AG10803 (cell line): ENCODE data around the gene RGS2.

Experiments
- DNase-seq: peaks from one replicate; pipeline ENCODE4 v3.0.0; 2010; ENCODE audit warnings: low read depth
- H3K4me3 ChIP-seq: 2 replicates; pipeline ENCODE4 v1.5.1; 2011; ENCODE audit warnings: mild to moderate bottlenecking, low read length, control low read depth
- TF ChIP-seq, protein P1 (sequence below): conservative IDR thresholded peaks from 2 replicates; pipeline ENCODE4 v1.5.1; 2011; ENCODE audit warnings: mild to moderate bottlenecking, low read length, control low read depth, inconsistent platforms

Gene RGS2

DNA sequence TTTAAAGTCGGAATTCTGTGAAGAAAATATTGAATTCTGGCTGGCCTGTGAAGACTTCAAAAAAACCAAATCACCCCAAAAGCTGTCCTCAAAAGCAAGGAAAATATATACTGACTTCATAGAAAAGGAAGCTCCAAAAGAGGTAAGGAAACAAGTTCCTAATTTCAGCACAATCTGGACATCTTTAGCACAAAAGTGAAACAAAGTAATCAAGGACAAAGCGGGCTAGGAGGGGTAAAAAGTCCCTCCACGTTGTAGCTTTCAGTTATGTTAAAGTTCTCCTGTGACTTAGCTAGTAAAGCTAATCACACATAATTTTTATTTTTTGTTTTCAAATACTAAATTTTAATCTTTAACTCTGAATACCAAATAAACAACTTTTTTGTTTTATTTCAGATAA lies 2.2 kb downstream of the RGS2 start:
- TF ChIP-seq, protein P1, sequence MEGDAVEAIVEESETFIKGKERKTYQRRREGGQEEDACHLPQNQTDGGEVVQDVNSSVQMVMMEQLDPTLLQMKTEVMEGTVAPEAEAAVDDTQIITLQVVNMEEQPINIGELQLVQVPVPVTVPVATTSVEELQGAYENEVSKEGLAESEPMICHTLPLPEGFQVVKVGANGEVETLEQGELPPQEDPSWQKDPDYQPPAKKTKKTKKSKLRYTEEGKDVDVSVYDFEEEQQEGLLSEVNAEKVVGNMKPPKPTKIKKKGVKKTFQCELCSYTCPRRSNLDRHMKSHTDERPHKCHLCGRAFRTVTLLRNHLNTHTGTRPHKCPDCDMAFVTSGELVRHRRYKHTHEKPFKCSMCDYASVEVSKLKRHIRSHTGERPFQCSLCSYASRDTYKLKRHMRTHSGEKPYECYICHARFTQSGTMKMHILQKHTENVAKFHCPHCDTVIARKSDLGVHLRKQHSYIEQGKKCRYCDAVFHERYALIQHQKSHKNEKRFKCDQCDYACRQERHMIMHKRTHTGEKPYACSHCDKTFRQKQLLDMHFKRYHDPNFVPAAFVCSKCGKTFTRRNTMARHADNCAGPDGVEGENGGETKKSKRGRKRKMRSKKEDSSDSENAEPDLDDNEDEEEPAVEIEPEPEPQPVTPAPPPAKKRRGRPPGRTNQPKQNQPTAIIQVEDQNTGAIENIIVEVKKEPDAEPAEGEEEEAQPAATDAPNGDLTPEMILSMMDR: no peak
- no peak for DNase-seq
- no peak overlapping the region for H3K4me3 ChIP-seq

DNA sequence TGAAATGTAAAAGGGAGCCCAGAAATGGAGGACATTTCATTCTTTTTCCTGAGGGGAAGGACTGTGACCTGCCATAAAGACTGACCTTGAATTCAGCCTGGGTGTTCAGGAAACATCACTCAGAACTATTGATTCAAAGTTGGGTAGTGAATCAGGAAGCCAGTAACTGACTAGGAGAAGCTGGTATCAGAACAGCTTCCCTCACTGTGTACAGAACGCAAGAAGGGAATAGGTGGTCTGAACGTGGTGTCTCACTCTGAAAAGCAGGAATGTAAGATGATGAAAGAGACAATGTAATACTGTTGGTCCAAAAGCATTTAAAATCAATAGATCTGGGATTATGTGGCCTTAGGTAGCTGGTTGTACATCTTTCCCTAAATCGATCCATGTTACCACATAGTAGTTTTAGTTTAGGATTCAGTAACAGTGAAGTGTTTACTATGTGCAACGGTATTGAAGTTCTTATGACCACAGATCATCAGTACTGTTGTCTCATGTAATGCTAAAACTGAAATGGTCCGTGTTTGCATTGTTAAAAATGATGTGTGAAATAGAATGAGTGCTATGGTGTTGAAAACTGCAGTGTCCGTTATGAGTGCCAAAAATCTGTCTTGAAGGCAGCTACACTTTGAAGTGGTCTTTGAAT lies 2.9 kb downstream of the RGS2 start:
- no peak for DNase-seq
- no peak overlapping the region for H3K4me3 ChIP-seq
- TF ChIP-seq, protein P1: no peak

DNA sequence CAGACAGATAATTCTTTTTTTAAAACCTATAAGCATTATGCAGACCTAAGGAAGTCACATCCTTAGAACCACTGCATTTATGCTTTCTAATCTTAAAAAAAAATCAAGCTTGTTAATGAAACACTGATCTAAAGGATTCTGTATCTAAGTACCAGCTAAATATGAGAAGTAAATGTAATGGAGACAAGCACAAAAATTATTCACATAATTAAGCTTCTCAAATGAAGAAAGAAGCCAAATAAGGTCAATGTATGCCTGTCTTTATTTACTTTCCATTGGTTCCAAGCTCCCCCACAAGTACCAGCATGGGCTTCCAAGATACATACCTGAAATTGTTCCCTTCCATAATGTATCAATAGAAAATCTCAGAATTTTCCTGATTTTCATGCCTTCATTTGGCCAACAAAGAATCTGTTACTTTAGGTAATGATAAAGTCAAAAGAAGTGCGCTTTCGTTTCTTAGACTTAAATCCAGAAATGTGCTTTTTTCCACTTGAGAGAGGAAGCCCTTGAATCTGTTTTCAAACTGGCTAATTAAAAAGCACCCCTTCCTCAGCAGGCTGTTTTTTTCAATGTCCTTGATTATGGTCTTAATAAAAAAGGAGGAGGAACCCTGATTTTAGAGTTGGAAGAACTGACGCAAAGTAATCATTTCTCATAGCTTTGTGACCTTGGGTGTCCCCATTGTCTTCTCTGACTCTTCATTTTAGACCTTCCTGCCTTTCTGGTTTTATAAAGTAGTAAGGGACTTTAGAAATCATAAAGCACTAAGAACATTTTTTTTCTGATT lies 3.8 kb downstream of the RGS2 start:
- H3K4me3 ChIP-seq: no peak overlapping the region
- DNase-seq: no peak
- TF ChIP-seq, protein P1: no peak

DNA sequence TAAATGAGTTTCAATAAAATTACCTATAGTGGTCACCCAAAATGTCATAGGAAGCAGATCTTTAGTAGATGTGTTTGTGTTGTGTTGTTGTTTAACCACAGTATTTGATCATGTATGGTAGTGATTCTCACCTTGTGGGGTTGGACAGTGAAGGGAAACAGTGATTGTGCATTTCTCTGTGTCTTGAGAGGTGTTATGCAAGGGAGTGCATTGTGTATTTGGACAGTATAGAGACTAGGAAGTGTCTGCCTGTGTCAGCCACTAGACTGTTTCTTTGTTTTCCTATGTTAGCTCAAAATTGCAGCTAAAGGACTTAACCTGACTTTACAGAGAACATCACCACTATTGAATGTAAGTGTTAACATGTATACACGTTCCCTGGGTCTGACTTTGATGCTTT lies 6.0 kb downstream of the RGS2 start:
- no peak overlapping the region for H3K4me3 ChIP-seq
- TF ChIP-seq, protein P1: no peak
- DNase-seq: no peak

DNA sequence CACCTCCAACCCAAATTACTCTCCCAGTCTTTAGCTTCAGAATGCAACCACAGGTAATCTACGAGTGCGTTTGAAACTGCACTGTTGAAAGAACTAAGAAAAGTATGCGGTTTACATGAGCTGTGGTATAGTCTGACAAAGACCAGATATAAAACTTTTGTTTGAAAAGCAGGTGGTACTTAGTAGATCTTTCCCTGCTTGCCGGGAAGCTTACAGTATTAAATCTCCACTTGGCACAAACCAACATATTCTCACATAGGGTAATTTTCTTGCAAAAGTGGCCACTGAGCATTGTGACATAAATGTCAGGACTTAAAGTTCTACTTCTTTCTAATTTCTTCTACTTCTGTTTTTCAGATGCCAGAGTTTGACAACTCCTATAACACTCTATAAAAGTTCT lies 8.4 kb downstream of the RGS2 start:
- TF ChIP-seq, protein P1: no peak

DNA sequence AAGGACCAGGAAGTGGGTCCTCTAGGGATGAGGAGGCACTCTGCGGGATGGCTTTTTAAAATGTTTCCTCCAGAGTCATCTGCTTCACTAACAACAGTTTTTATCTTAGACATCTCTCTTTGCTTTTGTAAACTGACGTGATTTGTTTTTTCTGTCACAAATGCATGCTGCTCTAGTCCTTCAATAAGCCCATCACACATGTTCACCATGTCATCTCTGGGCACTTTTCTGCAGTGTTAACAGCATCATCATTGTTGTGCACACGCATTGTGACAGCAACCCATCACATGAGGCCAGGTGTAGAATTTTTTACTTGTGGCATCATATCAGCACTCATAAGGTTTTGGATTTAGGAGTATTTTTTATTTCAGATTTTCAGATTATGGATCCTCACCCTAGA lies 12.5 kb downstream of the RGS2 start:
- no peak for DNase-seq
- TF ChIP-seq, protein P1: no peak
- no peak overlapping the region for H3K4me3 ChIP-seq

More for the DNA sequence above, 8.4 kb downstream of the RGS2 start:
- no peak for DNase-seq
- no peak overlapping the region for H3K4me3 ChIP-seq

DNA sequence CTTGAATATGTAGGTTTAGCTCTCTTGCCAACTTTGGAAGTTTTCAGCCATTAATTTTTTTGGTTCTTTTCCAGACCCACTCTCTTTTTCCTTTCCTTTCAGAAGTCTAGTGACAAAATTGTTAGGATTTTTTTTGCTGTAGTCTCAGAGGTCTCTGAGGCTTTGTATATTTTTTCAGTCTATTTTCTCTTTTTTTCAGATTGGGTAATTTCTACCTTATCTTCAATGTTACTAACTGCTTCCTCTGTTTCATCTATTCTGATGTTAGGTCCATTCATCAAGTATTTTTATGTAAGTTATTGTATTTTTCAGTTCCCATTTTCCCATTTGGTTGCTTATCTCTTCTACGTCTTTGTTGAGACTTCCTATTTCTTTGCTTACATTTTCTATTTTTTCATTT lies 15.7 kb downstream of the RGS2 start:
- H3K4me3 ChIP-seq: no peak overlapping the region
- TF ChIP-seq, protein P1: no peak
- no peak for DNase-seq
